Tibial artery (tissue), 4 donors: ENCODE data around the gene NPC2.
"Not testable (repeated sequence)": the region's sequence is repeated elsewhere in the genome, so short reads cannot be mapped to it uniquely, and the experiment has no call there.

Source experiments
- DNase-seq, 2 donors: peaks; one replicate each; pipeline ENCODE4 v3.0.0-alpha.2; 2019
- H3K27ac ChIP-seq, 2 donors: fragments of 200-600 bp; sonication (generic) in 1 of 2; 1 replicate in 1 of 2; 2 replicates in 1 of 2; pipeline ENCODE4 v1.5.1; 2018 to 2019; ENCODE audit warnings: mild to moderate bottlenecking in 1 of 2
- H3K27me3 ChIP-seq, 2 donors: fragments of 200-600 bp; sonication (generic) in 1 of 2; one replicate each; pipeline versions ENCODE4 v1.5.1 to v1.6.0; 2016 to 2019
- H3K36me3 ChIP-seq, 3 donors: fragments of 200-600 bp; sonication (generic) in 2 of 3; one replicate each; pipeline ENCODE4 v1.5.1; 2016 to 2019; ENCODE audit warnings: mild to moderate bottlenecking in 2 of 3
- H3K4me1 ChIP-seq, 4 donors: fragments of 200-600 bp; sonication (generic) in 2 of 4; 1 replicate in 3 of 4; 2 replicates in 1 of 4; pipeline ENCODE4 v1.5.1; 2016 to 2019
- H3K4me3 ChIP-seq, 2 donors: fragments of 200-600 bp; sonication (generic) in 1 of 2; 1 replicate in 1 of 2; 2 replicates in 1 of 2; pipeline ENCODE4 v1.5.1; 2018 to 2019; ENCODE audit warnings: mild to moderate bottlenecking in 2 of 2
- H3K9me3 ChIP-seq, 3 donors: fragments of 200-600 bp; sonication (generic) in 1 of 3; one replicate each; pipeline ENCODE4 v1.5.1; 2016 to 2019
- CTCF ChIP-seq, 2 experiments: fragments of 200-600 bp in 1 of 2; fragments of 450-650 bp in 1 of 2; IDR thresholded peaks; one replicate each; pipeline ENCODE4 v1.5.1; 2017 to 2019; ENCODE audit warnings: antibody characterized with exemption in 2 of 2, mild to moderate bottlenecking in 1 of 2, moderate library complexity in 1 of 2
- intact Hi-C: fragments of 100-400 bp; cut with DNase I; formaldehyde crosslinking; loops from one replicate; pipeline ENCODE4 v1.15.0; 2023; ENCODE audit warnings: low total_unique reads

NPC2 gene

GRCh38 chr14:74492776-74493342 is at the start of gene NPC2:
TSS of gene NPC2 (minus strand) at chr14:74493305. CDS start at chr14:74493274, 31 bp downstream.
- intact Hi-C loops: no loop called here
- Histone ChIP-seq H3K4me3 (peak within 1 kb of the TSS; percentile 83 to 84), H3K27me3 (no peaks in the 10 kb centered on the region), H3K9me3 (no peaks in the 10 kb centered on the region), H3K36me3 (peaks cover 0 to under 1% (median 0%) of the 10 kb centered on the region in 3 donors), H3K27ac (peak within 1 kb of the TSS; percentile 93 to 96), H3K4me1 (peaks cover 0 to 45% (median 16%) of the 10 kb centered on the region in 4 donors)
- TF ChIP-seq CTCF (IDR thresholded peaks at IDR 0.05): no peak
- no peak for DNase-seq

- Histone ChIP-seq H3K9me3 (no peaks in the 10 kb centered on the region), H3K27me3 (no peaks in the 10 kb centered on the region), H3K4me1 (peaks cover 0 to 11% (median 0%) of the 10 kb centered on the region in 4 donors), H3K27ac (no peak overlapping the region), H3K4me3 (no peak overlapping the region), H3K36me3 (peaks cover 0 to 70% (median 28%) of the 10 kb centered on the region in 3 donors)
- no peak for TF ChIP-seq CTCF (IDR thresholded peaks at IDR 0.05)
- intact Hi-C loops: no loop called here
- no peak for DNase-seq
Observed at GRCh38 chr14:74542056-74542685, 49.1 kb upstream of the NPC2 start.

GRCh38 chr14:74541225-74541624 is 48.1 kb upstream of the NPC2 start:
- intact Hi-C loops: no loop called here
- DNase-seq: no peak

GRCh38 chr14:74539503-74539902 is 46.4 kb upstream of the NPC2 start:
- Histone ChIP-seq H3K4me1 (peaks cover 0 to 6% (median 0%) of the 10 kb centered on the region in 4 donors), H3K9me3 (no peaks in the 10 kb centered on the region), H3K27ac (peak overlapping the region; percentile 33 to 56), H3K4me3 (no peak overlapping the region), H3K27me3 (no peaks in the 10 kb centered on the region), H3K36me3 (peaks cover 3 to 59% (median 11%) of the 10 kb centered on the region in 3 donors)
- intact Hi-C loops: no loop called here
- no peak for TF ChIP-seq CTCF (IDR thresholded peaks at IDR 0.05)
- no peak for DNase-seq

More at GRCh38 chr14:74541225-74541624, 48.1 kb upstream of the NPC2 start:
- no peaks in the 10 kb centered on the region for H3K9me3 ChIP-seq
- H3K27me3 ChIP-seq: no peaks in the 10 kb centered on the region
- no peak for TF ChIP-seq CTCF (IDR thresholded peaks at IDR 0.05)
- no peak overlapping the region for H3K4me3 ChIP-seq
- peaks cover 0 to 60% (median 21%) of the 10 kb centered on the region in 3 donors for H3K36me3 ChIP-seq
- H3K4me1 ChIP-seq: peaks cover 0 to 7% (median 0%) of the 10 kb centered on the region in 4 donors
- H3K27ac ChIP-seq: no peak overlapping the region

- TF ChIP-seq CTCF (IDR thresholded peaks at IDR 0.05): no peak
- Histone ChIP-seq H3K4me1 (peaks cover 0 to 6% (median 0%) of the 10 kb centered on the region in 4 donors), H3K9me3 (no peaks in the 10 kb centered on the region), H3K4me3 (no peak overlapping the region), H3K27ac (peak overlapping the region; percentile 33 to 56), H3K36me3 (peaks cover 3 to 57% (median 11%) of the 10 kb centered on the region in 3 donors), H3K27me3 (no peaks in the 10 kb centered on the region)
- DNase-seq: no peak
- intact Hi-C loops: no loop called here
Observed at GRCh38 chr14:74538411-74539391, 45.6 kb upstream of the NPC2 start.

- DNase-seq, H3K9me3 ChIP-seq, H3K4me1 ChIP-seq, H3K27me3 ChIP-seq, H3K4me3 ChIP-seq, intact Hi-C loops: not testable (repeated sequence)
- Histone ChIP-seq H3K27ac (peak overlapping the region in 1 of 2 donors; percentile 20), H3K36me3 (peaks cover 3 to 68% (median 5%) of the 10 kb centered on the region in 3 donors)
Observed at GRCh38 chr14:74536336-74536735, 43.2 kb upstream of the NPC2 start.
